Urinary bladder (tissue), 4 donors: ENCODE results near the gene CLEC10A. TPM values are rescaled to one million over a fixed set of nuclear protein-coding genes. Genes with fewer than 3 reads are reported as not detected.
"Not testable (repeated sequence)": the region's sequence is repeated elsewhere in the genome, so short reads cannot be mapped to it uniquely, and the experiment has no call there.

Experiments
- DNase-seq: peaks from one replicate; pipeline ENCODE4 v3.0.0-alpha.2; 2015; ENCODE audit errors: extremely low spot score
- H3K27ac ChIP-seq: one replicate; pipeline ENCODE4 v1.5.1; 2013; ENCODE audit warnings: low read depth, mild to moderate bottlenecking, moderate library complexity
- H3K36me3 ChIP-seq: one replicate; pipeline ENCODE4 v1.6.1; 2013; ENCODE audit warnings: mild to moderate bottlenecking, moderate library complexity; ENCODE audit not compliant: insufficient read depth
- H3K4me1 ChIP-seq: one replicate; pipeline ENCODE4 v1.6.1; 2013; ENCODE audit warnings: mild to moderate bottlenecking, moderate library complexity; ENCODE audit not compliant: insufficient read depth
- H3K4me3 ChIP-seq: one replicate; pipeline ENCODE4 v1.5.1; 2013; ENCODE audit warnings: low read depth, low read length
- WGBS: extraction: QIAGEN DNeasy Blood & Tissue Kit; methylation state at CpG from one replicate; pipeline ENCODE4 v1.1.7; 2013; 5-methylcytosine and 5-hydroxymethylcytosine counted together
- polyA plus RNA-seq: library from polyadenylated mRNA; stranded (reverse); fragments of 200-250 nt; gene quantifications from one replicate; pipeline ENCODE4 v1.2.3, GENCODE V29; 2013
- total RNA-seq: library from RNA; depleted of rRNA; stranded (reverse); fragments of >200 nt; gene quantifications from one replicate; pipeline ENCODE4 v1.2.3, GENCODE V29; 2014
- donor health status: healthy with polysubstance abuse.
- donor health status: healthy.

CLEC10A gene
- total and polyA plus RNA-seq, 2 donors: 5.0 to 18.8 TPM

GRCh38 chr17:7046725-7047397 lies 33.2 kb downstream of the CLEC10A start:
- 6% methylated on average over 26 of the region's 26 CpGs for WGBS
- not testable (repeated sequence) for H3K36me3 ChIP-seq, H3K4me1 ChIP-seq, H3K4me3 ChIP-seq, DNase-seq, H3K27ac ChIP-seq

- Histone ChIP-seq H3K36me3 (no peaks in the 10 kb centered on the region), H3K4me3 (no peak overlapping the region), H3K27ac (no peak overlapping the region), H3K4me1 (peaks cover 2% of the 10 kb centered on the region)
- peak; percentile 86 for DNase-seq
- 16% methylated on average over 15 of the region's 15 CpGs for WGBS
Observed at GRCh38 chr17:7046127-7046724, 33.8 kb downstream of the CLEC10A start.

- 24% methylated on average over 5 of the region's 5 CpGs for WGBS
- Histone ChIP-seq H3K27ac (no peak overlapping the region), H3K4me1 (peaks cover 2% of the 10 kb centered on the region), H3K36me3 (no peaks in the 10 kb centered on the region), H3K4me3 (no peak overlapping the region)
- DNase-seq: peak; percentile 83
Observed at GRCh38 chr17:7045492-7046126, 34.4 kb downstream of the CLEC10A start.

GRCh38 chr17:7043497-7044198 lies 36.4 kb downstream of the CLEC10A start, which contains the start of gene SLC16A11:
TSS of gene SLC16A11 (minus strand) at chr17:7044092. CDS start at chr17:7043513, 579 bp downstream.
- no peak for DNase-seq
- peaks cover 2% of the 10 kb centered on the region for H3K4me1 ChIP-seq
- H3K4me3 ChIP-seq: peak within 1 kb of the TSS; percentile 22
- H3K27ac ChIP-seq: no peak within 1 kb of the TSS
- no peaks in the 10 kb centered on the region for H3K36me3 ChIP-seq
- 3% methylated on average over 58 of the region's 58 CpGs for WGBS

GRCh38 chr17:7043182-7043496 lies 36.9 kb downstream of the CLEC10A start:
- H3K4me1 ChIP-seq: peaks cover 2% of the 10 kb centered on the region
- H3K4me3 ChIP-seq: peak overlapping the region; percentile 22
- WGBS: 7% methylated on average over 21 of the region's 21 CpGs
- no peaks in the 10 kb centered on the region for H3K36me3 ChIP-seq
- H3K27ac ChIP-seq: no peak overlapping the region
- DNase-seq: no peak

GRCh38 chr17:7042501-7043181 lies 37.4 kb downstream of the CLEC10A start:
- no peak for DNase-seq
- 12% methylated on average over 53 of the region's 53 CpGs for WGBS
- Histone ChIP-seq H3K4me1 (peaks cover 2% of the 10 kb centered on the region), H3K4me3 (peak overlapping the region; percentile 21), H3K36me3 (no peaks in the 10 kb centered on the region), H3K27ac (no peak overlapping the region)

GRCh38 chr17:7041607-7042500 lies 38.2 kb downstream of the CLEC10A start:
- no peak overlapping the region for H3K27ac ChIP-seq
- peak overlapping the region; percentile 21 for H3K4me3 ChIP-seq
- H3K36me3 ChIP-seq: no peaks in the 10 kb centered on the region
- WGBS: 33% methylated on average over 43 of the region's 43 CpGs
- H3K4me1 ChIP-seq: peaks cover 2% of the 10 kb centered on the region
- DNase-seq: no peak

- Histone ChIP-seq H3K4me1 (peaks cover 3% of the 10 kb centered on the region), H3K4me3 (no peak overlapping the region), H3K27ac (no peak overlapping the region), H3K36me3 (no peaks in the 10 kb centered on the region)
- DNase-seq: no peak
- WGBS: 94% methylated on average over 5 of the region's 5 CpGs
Observed at GRCh38 chr17:7039832-7040231, 40.2 kb downstream of the CLEC10A start.

GRCh38 chr17:7038025-7038862 lies 41.8 kb downstream of the CLEC10A start:
- 83% methylated on average over 19 of the region's 19 CpGs for WGBS
- H3K27ac ChIP-seq: no peak overlapping the region
- no peak for DNase-seq
- no peak overlapping the region for H3K4me3 ChIP-seq
- peaks cover 3% of the 10 kb centered on the region for H3K4me1 ChIP-seq
- no peaks in the 10 kb centered on the region for H3K36me3 ChIP-seq

GRCh38 chr17:7035591-7036368 lies 44.3 kb downstream of the CLEC10A start, which contains the start of gene SLC16A13:
TSS of gene SLC16A13 (plus strand) at chr17:7036015. CDS start at chr17:7036383, 368 bp downstream.
- peak within 1 kb of the TSS; percentile 60 for H3K27ac ChIP-seq
- DNase-seq: peak; percentile 91
- H3K4me1 ChIP-seq: peaks cover 2% of the 10 kb centered on the region
- WGBS: under 1% methylated on average over 52 of the region's 52 CpGs
- H3K4me3 ChIP-seq: peak within 1 kb of the TSS; percentile 50
- no peaks in the 10 kb centered on the region for H3K36me3 ChIP-seq

- H3K4me3 ChIP-seq: peak overlapping the region; percentile 50
- DNase-seq: no peak
- 20% methylated on average over 7 of the region's 7 CpGs for WGBS
- H3K4me1 ChIP-seq: peaks cover 2% of the 10 kb centered on the region
- no peaks in the 10 kb centered on the region for H3K36me3 ChIP-seq
- peak overlapping the region; percentile 60 for H3K27ac ChIP-seq
Observed at GRCh38 chr17:7034955-7035590, 45.0 kb downstream of the CLEC10A start.
